Endothelial cell of umbilical vein (primary cell): ENCODE measurements around the gene CRY2. TPM values are rescaled to one million over a fixed set of nuclear protein-coding genes. Genes with fewer than 3 reads are reported as not detected.

Experiments
- BruUV-seq: library from RNA; stranded (reverse); fragments of 400-500 nt; replicated peaks from 2 replicates; lab custom pipeline; 2021; lab: Mats Ljungman, UMichigan
- CTCF ChIA-PET: fragments of 300-600, 350-600 bp; sonication (Branson Sonifier 250); formaldehyde crosslinking; loops from one replicate; lab custom pipeline; 2021; ENCODE audit warnings: antibody characterized with exemption, inconsistent platforms; lab: Charles Lee
- POLR2A ChIA-PET: fragments of 300-600, 350-600 bp; sonication (Branson Sonifier 250); formaldehyde crosslinking; loops from one replicate; lab custom pipeline; 2021; ENCODE audit warnings: antibody characterized with exemption, inconsistent platforms; lab: Charles Lee
- DNase-seq: peaks from one replicate; pipeline ENCODE4 v3.0.0-alpha.2; 2011; ENCODE audit warnings: low read depth, low spot score
- FAIRE-seq: peaks from 2 replicates; lab custom pipeline; 2011; peaks lifted over from hg19 to GRCh38; lab: Jason Lieb, UNC
- H2AFZ ChIP-seq: 2 replicates; pipeline ENCODE4 v1.6.0; 2012; ENCODE audit warnings: low read depth, low read length, control low read depth, inconsistent platforms
- H3K27ac ChIP-seq: 2 replicates; pipeline ENCODE4 v1.5.1; 2011; ENCODE audit warnings: low read depth, mild to moderate bottlenecking, control low read depth, low read length, moderate library complexity; ENCODE audit not compliant: insufficient read depth
- H3K27me3 ChIP-seq, 2 experiments: 2 replicates each; pipeline versions ENCODE4 v1.6.0 to v1.6.1; 2011; ENCODE audit warnings: low read length in 2 of 2, mixed read lengths in 1 of 2; ENCODE audit not compliant: control insufficient read depth in 2 of 2, insufficient read depth in 2 of 2
- H3K36me3 ChIP-seq, 2 experiments: 2 replicates in 1 of 2; 3 replicates in 1 of 2; pipeline ENCODE4 v1.5.1; 2011; ENCODE audit warnings: low read length in 2 of 2, mild to moderate bottlenecking in 1 of 2, moderate library complexity in 1 of 2; ENCODE audit not compliant: control insufficient read depth in 2 of 2, insufficient read depth in 2 of 2; ENCODE audit errors: extremely low read depth in 1 of 2
- H3K4me1 ChIP-seq: 3 replicates; pipeline ENCODE4 v1.5.1; 2011; ENCODE audit warnings: mild to moderate bottlenecking, low read length; ENCODE audit not compliant: control insufficient read depth, insufficient read depth; ENCODE audit errors: extremely low read depth
- H3K4me2 ChIP-seq: 2 replicates; pipeline ENCODE4 v1.6.1; 2011; ENCODE audit warnings: low read length, control low read depth, mixed read lengths; ENCODE audit not compliant: insufficient read depth
- H3K4me3 ChIP-seq, 3 experiments: fragments of 200-600 bp in 1 of 3; sonication (generic), shearing (Covaris generic) in 1 of 3; replicated peaks in 1 of 3; 2 replicates each; pipeline ENCODE4 v1.5.1; 2011 to 2016; ENCODE audit warnings: control low read depth in 3 of 3, low read length in 3 of 3, mild to moderate bottlenecking in 2 of 3, inconsistent platforms in 1 of 3, low read depth in 1 of 3, moderate library complexity in 1 of 3; ENCODE audit not compliant: insufficient read depth in 1 of 3
- H3K79me2 ChIP-seq: 2 replicates; pipeline ENCODE4 v1.6.0; 2012; ENCODE audit warnings: low read length, inconsistent platforms; ENCODE audit not compliant: control insufficient read depth, insufficient read depth
- H3K9ac ChIP-seq: replicated peaks from 2 replicates; pipeline ENCODE3; 2011; ENCODE audit warnings: low read length, control low read depth; ENCODE audit not compliant: insufficient read depth; ENCODE audit errors: extremely low read depth
- H3K9me1 ChIP-seq: replicated peaks from 3 replicates; pipeline ENCODE4 v1.6.0; 2011; ENCODE audit warnings: mild to moderate bottlenecking, low read length; ENCODE audit not compliant: control insufficient read depth, insufficient read depth; ENCODE audit errors: extremely low read depth
- H3K9me3 ChIP-seq: replicated peaks from 2 replicates; pipeline ENCODE4 v1.5.1; 2012; ENCODE audit warnings: low read length, inconsistent platforms; ENCODE audit not compliant: control insufficient read depth, insufficient read depth
- H4K20me1 ChIP-seq: replicated peaks from 2 replicates; pipeline ENCODE3; 2011; ENCODE audit warnings: mild to moderate bottlenecking, low read length; ENCODE audit not compliant: control insufficient read depth, insufficient read depth; ENCODE audit errors: extremely low read depth
- EZH2 ChIP-seq: IDR thresholded peaks from 2 replicates; pipeline ENCODE4 v1.6.1; 2012; ENCODE audit warnings: borderline replicate concordance, low read depth, mild to moderate bottlenecking, moderate library complexity, low read length, inconsistent platforms; ENCODE audit not compliant: severe bottlenecking
- FOS ChIP-seq: IDR thresholded peaks from 2 replicates; pipeline ENCODE4 v1.6.1; 2011; ENCODE audit warnings: mild to moderate bottlenecking, low read length, moderate library complexity, borderline replicate concordance; ENCODE audit not compliant: insufficient read depth
- GATA2 ChIP-seq: IDR thresholded peaks from 2 replicates; pipeline ENCODE4 v1.7.0; 2011; ENCODE audit warnings: low read depth, mild to moderate bottlenecking, moderate library complexity, mixed read lengths, low read length; ENCODE audit not compliant: insufficient read length, insufficient read depth
- JUN ChIP-seq: IDR thresholded peaks from 2 replicates; pipeline ENCODE4 v1.6.1; 2011; ENCODE audit warnings: borderline replicate concordance, low read depth; ENCODE audit not compliant: insufficient read length, insufficient read depth
- MYC ChIP-seq: IDR thresholded peaks from one replicate; pipeline ENCODE4 v1.6.1; 2011; ENCODE audit warnings: mild to moderate bottlenecking, low read depth, low read length
- POLR2A ChIP-seq: IDR thresholded peaks from 2 replicates; pipeline ENCODE4 v1.6.1; 2012; ENCODE audit warnings: low read depth, mild to moderate bottlenecking, control low read depth, low read length
- POLR2AphosphoS5 ChIP-seq: IDR thresholded peaks from 2 replicates; pipeline ENCODE4 v1.6.1; 2012; ENCODE audit warnings: low read depth, mild to moderate bottlenecking, control low read depth, low read length, moderate library complexity; ENCODE audit not compliant: insufficient read depth
- dilution Hi-C: fragments of 300-500 bp; cut with MboI; formaldehyde crosslinking; loops from one replicate; pipeline ENCODE4 v1.15.0; 2019; ENCODE audit warnings: low sequenced_read_pairs; ENCODE audit not compliant: extremely low pct_ligation_motif_present
- intact Hi-C: fragments of 100-400 bp; cut with micrococcal nuclease; formaldehyde crosslinking; loops from one replicate; pipeline ENCODE4 v1.10.0; 2022
- polyA plus RNA-seq, 4 experiments: library from polyadenylated mRNA; depleted of rRNA in 3 of 4; stranded (reverse) in 3 of 4; unstranded in 1 of 4; fragments of >200 nt; gene quantifications; 2 replicates each; pipeline versions ENCODE4 v1.2.1 to v1.2.3, GENCODE V29; 2011 to 2012; ENCODE audit warnings: missing spikeins in 1 of 4
- total RNA-seq: library from RNA; stranded (reverse); gene quantifications from 2 replicates; pipeline ENCODE4 v1.2.3, GENCODE V29; 2021
- TF ChIP-seq, protein P1 (sequence below), 2 donors: IDR thresholded peaks; 1 replicate in 1 of 2; 2 replicates in 1 of 2; pipeline ENCODE4 v1.5.1; 2011; ENCODE audit warnings: low read length in 2 of 2, mild to moderate bottlenecking in 2 of 2, moderate library complexity in 2 of 2, control low read depth in 1 of 2, inconsistent platforms in 1 of 2, low read depth in 1 of 2; ENCODE audit not compliant: insufficient read depth in 1 of 2; ENCODE audit errors: extremely low read depth in 1 of 2
- TF ChIP-seq, protein P2 (sequence below): IDR thresholded peaks from 2 replicates; pipeline ENCODE4 v1.6.1; 2011; ENCODE audit not compliant: insufficient read depth, insufficient read length

CRY2 gene
- total and polyA plus RNA-seq, 2 donors (not counting 3 experiments of a cell fraction or from before 2014, with no cell fraction given): 7.7 to 11.7 TPM

DNA sequence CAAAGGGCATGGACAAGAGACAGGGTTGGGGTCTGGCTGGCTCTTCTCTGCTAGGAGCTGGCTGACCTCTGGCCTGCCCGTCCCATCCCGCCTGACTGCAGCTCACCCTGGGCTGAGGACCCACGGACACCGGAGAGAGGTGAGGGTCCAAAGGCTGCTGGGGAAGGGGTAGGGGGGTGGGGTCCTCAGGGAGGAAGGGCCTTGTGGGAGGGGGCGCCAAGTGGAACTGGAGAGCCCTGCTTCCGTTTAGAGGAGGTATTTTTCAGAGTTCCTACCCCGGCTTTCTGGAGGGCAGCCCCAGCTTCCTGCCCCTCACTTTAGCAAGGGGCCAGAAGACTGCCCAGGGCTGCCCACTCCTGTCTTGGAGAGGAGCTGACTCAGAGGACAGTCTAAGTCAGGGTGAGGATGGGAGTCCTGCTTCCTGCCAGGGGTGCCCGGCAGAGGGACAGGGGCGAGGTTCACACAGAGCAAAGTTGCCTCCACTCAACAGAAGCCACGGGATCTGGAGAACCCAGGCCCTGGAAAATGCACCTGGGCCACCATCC lies 82.3 kb downstream of the CRY2 start:
- no peak overlapping the region for H3K4me2 ChIP-seq
- ChIA-PET CTCF (interaction anchor here (1.6 kb wide), 1 partner anchor 36 kb away, joined by 5 read pairs; no protein-coding TSS in a partner anchor), POLR2A (interaction anchor here (0.6 kb wide), 1 partner anchor 85 kb away, joined by 6 read pairs; no protein-coding TSS in a partner anchor)
- no peaks in the 10 kb centered on the region for H3K9me1 ChIP-seq
- TF ChIP-seq FOS: no peak
- no peak for TF ChIP-seq EZH2
- TF ChIP-seq GATA2: no peak
- TF ChIP-seq POLR2AphosphoS5: no peak
- no peak for TF ChIP-seq JUN
- no peak for TF ChIP-seq MYC
- TF ChIP-seq, protein P1, sequence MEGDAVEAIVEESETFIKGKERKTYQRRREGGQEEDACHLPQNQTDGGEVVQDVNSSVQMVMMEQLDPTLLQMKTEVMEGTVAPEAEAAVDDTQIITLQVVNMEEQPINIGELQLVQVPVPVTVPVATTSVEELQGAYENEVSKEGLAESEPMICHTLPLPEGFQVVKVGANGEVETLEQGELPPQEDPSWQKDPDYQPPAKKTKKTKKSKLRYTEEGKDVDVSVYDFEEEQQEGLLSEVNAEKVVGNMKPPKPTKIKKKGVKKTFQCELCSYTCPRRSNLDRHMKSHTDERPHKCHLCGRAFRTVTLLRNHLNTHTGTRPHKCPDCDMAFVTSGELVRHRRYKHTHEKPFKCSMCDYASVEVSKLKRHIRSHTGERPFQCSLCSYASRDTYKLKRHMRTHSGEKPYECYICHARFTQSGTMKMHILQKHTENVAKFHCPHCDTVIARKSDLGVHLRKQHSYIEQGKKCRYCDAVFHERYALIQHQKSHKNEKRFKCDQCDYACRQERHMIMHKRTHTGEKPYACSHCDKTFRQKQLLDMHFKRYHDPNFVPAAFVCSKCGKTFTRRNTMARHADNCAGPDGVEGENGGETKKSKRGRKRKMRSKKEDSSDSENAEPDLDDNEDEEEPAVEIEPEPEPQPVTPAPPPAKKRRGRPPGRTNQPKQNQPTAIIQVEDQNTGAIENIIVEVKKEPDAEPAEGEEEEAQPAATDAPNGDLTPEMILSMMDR (IDR thresholded peaks at IDR 0.05; ENCODE audit: extremely low read depth in 1 of 2, insufficient read depth in 1 of 2, low read depth in 1 of 2, low read length in 2 of 2): no peak
- no peak for TF ChIP-seq POLR2A
- TF ChIP-seq, protein P2, sequence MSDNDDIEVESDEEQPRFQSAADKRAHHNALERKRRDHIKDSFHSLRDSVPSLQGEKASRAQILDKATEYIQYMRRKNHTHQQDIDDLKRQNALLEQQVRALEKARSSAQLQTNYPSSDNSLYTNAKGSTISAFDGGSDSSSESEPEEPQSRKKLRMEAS: no peak
- H2AFZ ChIP-seq: no peak overlapping the region
- H3K27ac ChIP-seq: no peak overlapping the region
- H3K4me1 ChIP-seq: no peaks in the 10 kb centered on the region
- peaks cover 0 to 18% of the 10 kb centered on the region in 2 experiments for H3K36me3 ChIP-seq
- H3K79me2 ChIP-seq: no peaks in the 10 kb centered on the region
- FAIRE-seq (no peak), DNase-seq (no peak)
- intact Hi-C loops (no loop called here), dilution Hi-C loops (no loop called here)
- no peaks in the 10 kb centered on the region for H3K9me3 ChIP-seq
- no TSS peak for BruUV-seq
- H4K20me1 ChIP-seq: no peaks in the 10 kb centered on the region
- no peak overlapping the region for H3K4me3 ChIP-seq
- no peak overlapping the region for H3K9ac ChIP-seq
- peaks cover 0 to 1% of the 10 kb centered on the region in 2 experiments for H3K27me3 ChIP-seq
